Measurements from ENCODE around the gene KCTD2.

KCTD2 gene

GRCh38 chr17:75114552-75115314 lies 67.7 kb downstream of the KCTD2 start:
- DNase-seq (ENCODE audit: low read depth), result no peak

More at GRCh38 chr17:75114552-75115314, 67.7 kb downstream of the KCTD2 start:
- TF ChIP-seq CTCF (conservative IDR thresholded peaks at IDR 0.05; ENCODE audit: low read depth, low read length), result no peak
- peak overlapping the region; percentile 40 for H3K4me3 ChIP-seq (ENCODE audit: low read length)

Data from retinal pigment epithelial cell (primary cell).